Measurements from ENCODE around the gene NTRK1. TPM values are rescaled to one million over a fixed set of nuclear protein-coding genes. Genes with fewer than 3 reads are reported as not detected.

NTRK1 gene
- total RNA-seq, 2 experiments from 2014 or later = 4.4 to 6.1 TPM

- Mint-ChIP-seq H3K36me3 (ENCODE audit: low read depth) (no peaks in the 10 kb centered on the region), H3K4me3 (no peak overlapping the region), H3K27ac (no peak overlapping the region), H3K4me1 (peaks cover 36% of the 10 kb centered on the region), H3K9me3 (ENCODE audit: low read depth) (no peaks in the 10 kb centered on the region), H3K27me3 (peaks cover 15% of the 10 kb centered on the region)
- intact Hi-C loops (cut with DNase I, micrococcal nuclease) = no loop called here
- DNase-seq (no peak), ATAC-seq (no peak)
- ChIA-PET POLR2A (no interaction called here), CTCF (interaction anchor here (0.6 to 7.1 kb wide), 16 partner anchors 8 to 148 kb away, joined by 3 to 84 read pairs (median 6); partner anchors contain the start of genes INSRR and NTRK1)
These were observed 23.8 kb upstream of the NTRK1 start for GRCh38 chr1:156836892-156837291.

GRCh38 chr1:156838972-156839371 lies 21.7 kb upstream of the NTRK1 start:
- Mint-ChIP-seq H3K4me3 (no peak overlapping the region), H3K27ac (no peak overlapping the region)

GRCh38 chr1:156839426-156840109 lies 21.1 kb upstream of the NTRK1 start:
- H3K4me3 Mint-ChIP-seq = no peak overlapping the region
- intact Hi-C loops (cut with DNase I, micrococcal nuclease) = loop anchor here (1.0 to 2.0 kb wide), 6 partner anchors 21 to 87 kb away; partner anchors contain the start of gene NTRK1 (in 2 of the 2)
- H3K36me3 Mint-ChIP-seq (ENCODE audit: low read depth) = no peaks in the 10 kb centered on the region
- POLR2A ChIA-PET = no interaction called here
- no peak overlapping the region for H3K27ac Mint-ChIP-seq
- no peak for DNase-seq
- H3K27me3 Mint-ChIP-seq = peaks cover 30% of the 10 kb centered on the region
- peaks cover 29% of the 10 kb centered on the region for H3K4me1 Mint-ChIP-seq
- CTCF ChIA-PET = interaction anchor here (0.7 to 7.1 kb wide), 18 partner anchors 9 to 341 kb away, joined by 3 to 84 read pairs (median 7); partner anchors contain the start of genes INSRR and NTRK1
- no peak for ATAC-seq
- H3K9me3 Mint-ChIP-seq (ENCODE audit: low read depth) = no peaks in the 10 kb centered on the region

More at GRCh38 chr1:156838972-156839371, 21.7 kb upstream of the NTRK1 start:
- POLR2A ChIA-PET = no interaction called here
- CTCF ChIA-PET = interaction anchor here (0.6 to 7.1 kb wide), 29 partner anchors 8 to 340 kb away, joined by 3 to 84 read pairs (median 5); partner anchors contain the start of genes INSRR, NES and NTRK1
- DNase-seq (peak; percentile 63), ATAC-seq (peak; percentile 49)
- peaks cover 24% of the 10 kb centered on the region for H3K27me3 Mint-ChIP-seq
- peaks cover 33% of the 10 kb centered on the region for H3K4me1 Mint-ChIP-seq
- intact Hi-C loops (cut with DNase I, micrococcal nuclease) = loop anchor here (1.0 to 2.0 kb wide), 6 partner anchors 21 to 88 kb away; partner anchors contain the start of gene NTRK1 (in 2 of the 2)
- H3K36me3 Mint-ChIP-seq (ENCODE audit: low read depth) = no peaks in the 10 kb centered on the region
- no peaks in the 10 kb centered on the region for H3K9me3 Mint-ChIP-seq (ENCODE audit: low read depth)

GRCh38 chr1:156840186-156840897 lies 20.3 kb upstream of the NTRK1 start:
- intact Hi-C loops (cut with DNase I, micrococcal nuclease) = no loop called here

GRCh38 chr1:156840898-156841279 lies 19.8 kb upstream of the NTRK1 start:
- Mint-ChIP-seq H3K9me3 (ENCODE audit: low read depth) (no peaks in the 10 kb centered on the region), H3K27me3 (peaks cover 40% of the 10 kb centered on the region), H3K36me3 (ENCODE audit: low read depth) (no peaks in the 10 kb centered on the region), H3K27ac (no peak overlapping the region), H3K4me3 (no peak overlapping the region), H3K4me1 (peaks cover 27% of the 10 kb centered on the region)
- ATAC-seq (no peak), DNase-seq (no peak)
- intact Hi-C loops (cut with DNase I, micrococcal nuclease) = no loop called here
- POLR2A ChIA-PET = no interaction called here
- CTCF ChIA-PET = interaction anchor here (0.7 to 7.1 kb wide), 5 partner anchors 15 to 49 kb away, joined by 3 to 84 read pairs (median 3); partner anchors contain the start of genes INSRR and NTRK1

More at GRCh38 chr1:156840186-156840897, 20.3 kb upstream of the NTRK1 start:
- H3K9me3 Mint-ChIP-seq (ENCODE audit: low read depth) = no peaks in the 10 kb centered on the region
- no peaks in the 10 kb centered on the region for H3K36me3 Mint-ChIP-seq (ENCODE audit: low read depth)
- ATAC-seq (no peak), DNase-seq (no peak)
- H3K4me3 Mint-ChIP-seq = no peak overlapping the region
- POLR2A ChIA-PET = no interaction called here
- H3K4me1 Mint-ChIP-seq = peaks cover 29% of the 10 kb centered on the region
- peaks cover 36% of the 10 kb centered on the region for H3K27me3 Mint-ChIP-seq
- H3K27ac Mint-ChIP-seq = no peak overlapping the region
- CTCF ChIA-PET = interaction anchor here (0.7 to 7.1 kb wide), 5 partner anchors 9 to 50 kb away, joined by 3 to 84 read pairs (median 8); partner anchors contain the start of genes INSRR and NTRK1

- Mint-ChIP-seq H3K9me3 (ENCODE audit: low read depth) (no peaks in the 10 kb centered on the region), H3K4me3 (no peak overlapping the region), H3K27ac (no peak overlapping the region), H3K36me3 (ENCODE audit: low read depth) (no peaks in the 10 kb centered on the region), H3K4me1 (peaks cover 22% of the 10 kb centered on the region), H3K27me3 (peaks cover 45% of the 10 kb centered on the region)
- ATAC-seq = no peak
- CTCF ChIA-PET = interaction anchor here (0.6 to 7.1 kb wide), 5 partner anchors 14 to 49 kb away, joined by 3 to 84 read pairs (median 3); partner anchors contain the start of genes INSRR and NTRK1
- DNase-seq = no peak
- POLR2A ChIA-PET = no interaction called here
- intact Hi-C loops (cut with DNase I, micrococcal nuclease) = no loop called here
These were observed 19.3 kb upstream of the NTRK1 start for GRCh38 chr1:156841295-156841855.

- no peak overlapping the region for H3K27ac Mint-ChIP-seq
- ATAC-seq = no peak
- ChIA-PET POLR2A (no interaction called here), CTCF (no interaction called here)
- intact Hi-C loops (cut with DNase I, micrococcal nuclease) = no loop called here
- H3K27me3 Mint-ChIP-seq = peaks cover 53% of the 10 kb centered on the region
- H3K9me3 Mint-ChIP-seq (ENCODE audit: low read depth) = no peaks in the 10 kb centered on the region
- H3K4me3 Mint-ChIP-seq = no peak overlapping the region
- no peak for DNase-seq
- H3K36me3 Mint-ChIP-seq (ENCODE audit: low read depth) = no peaks in the 10 kb centered on the region
- H3K4me1 Mint-ChIP-seq = peaks cover 13% of the 10 kb centered on the region
These were observed 17.9 kb upstream of the NTRK1 start for GRCh38 chr1:156842618-156843300.

GRCh38 chr1:156844102-156844501 lies 16.6 kb upstream of the NTRK1 start:
- Mint-ChIP-seq H3K27ac (no peak overlapping the region), H3K4me3 (no peak overlapping the region), H3K9me3 (ENCODE audit: low read depth) (no peaks in the 10 kb centered on the region), H3K27me3 (peaks cover 49% of the 10 kb centered on the region), H3K4me1 (peaks cover 20% of the 10 kb centered on the region), H3K36me3 (ENCODE audit: low read depth) (no peaks in the 10 kb centered on the region)
- DNase-seq (no peak), ATAC-seq (no peak)
- ChIA-PET CTCF (interaction anchor here (0.7 to 1.3 kb wide), 2 partner anchors 16 to 62 kb away, joined by 3 to 4 read pairs; partner anchors contain the start of gene NTRK1), POLR2A (no interaction called here)
- intact Hi-C loops (cut with DNase I, micrococcal nuclease) = no loop called here

- intact Hi-C loops (cut with DNase I, micrococcal nuclease) = no loop called here
- Mint-ChIP-seq H3K4me3 (no peak overlapping the region), H3K27me3 (peaks cover 48% of the 10 kb centered on the region), H3K36me3 (ENCODE audit: low read depth) (no peaks in the 10 kb centered on the region), H3K27ac (no peak overlapping the region), H3K4me1 (peaks cover 21% of the 10 kb centered on the region), H3K9me3 (ENCODE audit: low read depth) (no peaks in the 10 kb centered on the region)
- ChIA-PET CTCF (interaction anchor here (0.7 to 1.3 kb wide), 3 partner anchors 15 to 155 kb away, joined by 3 to 4 read pairs (median 3); partner anchors contain the start of gene NTRK1), POLR2A (no interaction called here)
- no peak for ATAC-seq
- no peak for DNase-seq
These were observed 16.0 kb upstream of the NTRK1 start for GRCh38 chr1:156844638-156845037.

GRCh38 chr1:156845055-156845952 lies 15.4 kb upstream of the NTRK1 start:
- peaks cover 46% of the 10 kb centered on the region for H3K27me3 Mint-ChIP-seq
- no peaks in the 10 kb centered on the region for H3K36me3 Mint-ChIP-seq (ENCODE audit: low read depth)
- no peak overlapping the region for H3K27ac Mint-ChIP-seq
- peak; percentile 63 for DNase-seq
- no peaks in the 10 kb centered on the region for H3K9me3 Mint-ChIP-seq (ENCODE audit: low read depth)
- peak; percentile 35 for ATAC-seq
- CTCF ChIA-PET = interaction anchor here (0.7 to 5.9 kb wide), 4 partner anchors 15 to 155 kb away, joined by 3 to 51 read pairs (median 4); partner anchors contain the start of genes INSRR and NTRK1
- peaks cover 21% of the 10 kb centered on the region for H3K4me1 Mint-ChIP-seq
- intact Hi-C loops (cut with DNase I, micrococcal nuclease) = no loop called here
- peak overlapping the region; percentile 13 for H3K4me3 Mint-ChIP-seq
- POLR2A ChIA-PET = no interaction called here

Measured in activated CD4-positive, alpha-beta T cell treated with anti-CD3 and anti-CD28 coated beads for 36 hours (primary cell).